Upper lobe of left lung (tissue), 4 donors: ENCODE data around the gene OTUD6A.

Experiments used
- POLR2A ChIP-seq, 4 donors: fragments of 450-650 bp; IDR thresholded peaks; one replicate each; pipeline ENCODE4 v1.5.1; 2016 to 2017; ENCODE audit warnings: antibody characterized with exemption in 4 of 4, mild to moderate bottlenecking in 2 of 4
- POLR2AphosphoS5 ChIP-seq, 2 donors: sonication (generic); formaldehyde crosslinking; IDR thresholded peaks; one replicate each; pipeline ENCODE4 v1.5.1; 2017; ENCODE audit warnings: antibody characterized with exemption in 2 of 2
- TF ChIP-seq, protein P1 (sequence below), 6 experiments: fragments of 450-650 bp in 4 of 6; fragments of 200-600 bp in 2 of 6; sonication (generic) in 2 of 6; IDR thresholded peaks; one replicate each; pipeline ENCODE4 v1.5.1; 2016 to 2019; ENCODE audit warnings: antibody characterized with exemption in 6 of 6

DNA sequence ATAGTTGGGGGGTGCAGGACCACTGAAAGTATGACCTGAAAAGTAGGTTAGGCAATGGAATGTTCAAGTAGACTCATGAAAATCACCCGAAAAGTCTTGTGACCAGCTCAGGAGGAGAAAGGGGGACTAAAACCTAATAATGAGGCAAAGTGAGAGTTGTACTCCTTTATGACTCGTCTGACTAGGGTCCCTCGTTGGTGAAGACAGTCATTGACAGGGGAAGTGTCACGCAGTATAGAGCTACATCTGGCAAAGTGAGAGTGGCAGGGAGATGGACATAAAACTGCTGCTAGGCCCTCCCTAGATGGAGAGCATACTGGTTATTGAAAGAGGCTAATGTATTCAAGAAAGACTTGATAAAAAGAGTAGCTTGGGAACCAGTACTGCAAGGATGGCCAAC lies 20.5 kb downstream of the OTUD6A start:
- no peak for TF ChIP-seq POLR2A (IDR thresholded peaks at IDR 0.05)
- TF ChIP-seq, protein P1, sequence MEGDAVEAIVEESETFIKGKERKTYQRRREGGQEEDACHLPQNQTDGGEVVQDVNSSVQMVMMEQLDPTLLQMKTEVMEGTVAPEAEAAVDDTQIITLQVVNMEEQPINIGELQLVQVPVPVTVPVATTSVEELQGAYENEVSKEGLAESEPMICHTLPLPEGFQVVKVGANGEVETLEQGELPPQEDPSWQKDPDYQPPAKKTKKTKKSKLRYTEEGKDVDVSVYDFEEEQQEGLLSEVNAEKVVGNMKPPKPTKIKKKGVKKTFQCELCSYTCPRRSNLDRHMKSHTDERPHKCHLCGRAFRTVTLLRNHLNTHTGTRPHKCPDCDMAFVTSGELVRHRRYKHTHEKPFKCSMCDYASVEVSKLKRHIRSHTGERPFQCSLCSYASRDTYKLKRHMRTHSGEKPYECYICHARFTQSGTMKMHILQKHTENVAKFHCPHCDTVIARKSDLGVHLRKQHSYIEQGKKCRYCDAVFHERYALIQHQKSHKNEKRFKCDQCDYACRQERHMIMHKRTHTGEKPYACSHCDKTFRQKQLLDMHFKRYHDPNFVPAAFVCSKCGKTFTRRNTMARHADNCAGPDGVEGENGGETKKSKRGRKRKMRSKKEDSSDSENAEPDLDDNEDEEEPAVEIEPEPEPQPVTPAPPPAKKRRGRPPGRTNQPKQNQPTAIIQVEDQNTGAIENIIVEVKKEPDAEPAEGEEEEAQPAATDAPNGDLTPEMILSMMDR (IDR thresholded peaks at IDR 0.05) = no peak
- TF ChIP-seq POLR2AphosphoS5 (IDR thresholded peaks at IDR 0.05) = no peak
